Measurements from ENCODE around the gene KIF1A. TPM values are rescaled to one million over a fixed set of nuclear protein-coding genes. Genes with fewer than 3 reads are reported as not detected.

Gene KIF1A
- total and polyA plus RNA-seq, 2 of the 13 experiments (the other 11 are each of a cell fraction or from before 2014, with no cell fraction given), result 0.01 TPM; not detected in 1

DNA sequence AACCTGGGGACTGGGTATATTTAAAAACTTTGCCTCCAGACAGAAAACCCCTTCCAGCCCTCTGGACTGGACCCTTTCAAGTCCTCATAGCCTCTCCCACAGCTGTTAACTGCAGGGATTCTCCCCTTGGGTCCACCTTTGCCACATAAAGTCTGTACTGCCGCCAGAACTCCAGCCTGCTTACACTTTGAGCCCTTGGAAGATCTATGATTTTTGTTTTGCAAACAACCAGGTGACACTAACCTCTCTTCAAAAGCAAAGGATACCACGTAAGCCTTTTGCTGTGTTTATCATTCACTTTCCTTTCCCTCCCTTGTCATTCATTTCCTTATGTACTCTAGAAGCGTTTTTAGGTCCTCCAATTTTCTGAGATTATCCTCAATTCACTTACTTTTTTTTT is 44.5 kb upstream of the KIF1A start (continued):
- TF ChIP-seq, protein P1, sequence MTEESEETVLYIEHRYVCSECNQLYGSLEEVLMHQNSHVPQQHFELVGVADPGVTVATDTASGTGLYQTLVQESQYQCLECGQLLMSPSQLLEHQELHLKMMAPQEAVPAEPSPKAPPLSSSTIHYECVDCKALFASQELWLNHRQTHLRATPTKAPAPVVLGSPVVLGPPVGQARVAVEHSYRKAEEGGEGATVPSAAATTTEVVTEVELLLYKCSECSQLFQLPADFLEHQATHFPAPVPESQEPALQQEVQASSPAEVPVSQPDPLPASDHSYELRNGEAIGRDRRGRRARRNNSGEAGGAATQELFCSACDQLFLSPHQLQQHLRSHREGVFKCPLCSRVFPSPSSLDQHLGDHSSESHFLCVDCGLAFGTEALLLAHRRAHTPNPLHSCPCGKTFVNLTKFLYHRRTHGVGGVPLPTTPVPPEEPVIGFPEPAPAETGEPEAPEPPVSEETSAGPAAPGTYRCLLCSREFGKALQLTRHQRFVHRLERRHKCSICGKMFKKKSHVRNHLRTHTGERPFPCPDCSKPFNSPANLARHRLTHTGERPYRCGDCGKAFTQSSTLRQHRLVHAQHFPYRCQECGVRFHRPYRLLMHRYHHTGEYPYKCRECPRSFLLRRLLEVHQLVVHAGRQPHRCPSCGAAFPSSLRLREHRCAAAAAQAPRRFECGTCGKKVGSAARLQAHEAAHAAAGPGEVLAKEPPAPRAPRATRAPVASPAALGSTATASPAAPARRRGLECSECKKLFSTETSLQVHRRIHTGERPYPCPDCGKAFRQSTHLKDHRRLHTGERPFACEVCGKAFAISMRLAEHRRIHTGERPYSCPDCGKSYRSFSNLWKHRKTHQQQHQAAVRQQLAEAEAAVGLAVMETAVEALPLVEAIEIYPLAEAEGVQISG (CRISPR knock-in tag; IDR thresholded peaks at IDR 0.05), result no peak
- TF ChIP-seq NFIC (IDR thresholded peaks at IDR 0.05; ENCODE audit: low read length) (0 out of 2 replicates have a peak, but pooled peaks have one; percentile 71), FOXP1 (IDR thresholded peaks at IDR 0.05) (no peak), FOXP1 (CRISPR knock-in tag; IDR thresholded peaks at IDR 0.05) (peak; percentile 85), ZFP36L2 (CRISPR knock-in tag; IDR thresholded peaks at IDR 0.05) (no peak), ZNF562 (CRISPR knock-in tag; IDR thresholded peaks at IDR 0.05; ENCODE audit: borderline replicate concordance) (no peak), NFIB (CRISPR knock-in tag; IDR thresholded peaks at IDR 0.05; ENCODE audit: borderline replicate concordance) (no peak), BCL6 (CRISPR knock-in tag; IDR thresholded peaks at IDR 0.05) (peak; percentile 61), NONO (IDR thresholded peaks at IDR 0.05) (no peak), NONO (CRISPR knock-in tag; conservative IDR thresholded peaks at IDR 0.05) (0 out of 2 replicates have a peak, but pooled peaks have one; percentile 28), ZFY (CRISPR knock-in tag; IDR thresholded peaks at IDR 0.05) (no peak), SALL1 (CRISPR knock-in tag; IDR thresholded peaks at IDR 0.05) (peak; percentile 93), DNMT1 (CRISPR knock-in tag; IDR thresholded peaks at IDR 0.05) (no peak), POLR2AphosphoS5 (IDR thresholded peaks at IDR 0.05; ENCODE audit: low read depth, low read length) (no peak), MED1 (CRISPR knock-in tag; IDR thresholded peaks at IDR 0.05) (peak; percentile 88), HOXA5 (CRISPR knock-in tag; IDR thresholded peaks at IDR 0.05) (no peak)
- TF ChIP-seq, protein P2, sequence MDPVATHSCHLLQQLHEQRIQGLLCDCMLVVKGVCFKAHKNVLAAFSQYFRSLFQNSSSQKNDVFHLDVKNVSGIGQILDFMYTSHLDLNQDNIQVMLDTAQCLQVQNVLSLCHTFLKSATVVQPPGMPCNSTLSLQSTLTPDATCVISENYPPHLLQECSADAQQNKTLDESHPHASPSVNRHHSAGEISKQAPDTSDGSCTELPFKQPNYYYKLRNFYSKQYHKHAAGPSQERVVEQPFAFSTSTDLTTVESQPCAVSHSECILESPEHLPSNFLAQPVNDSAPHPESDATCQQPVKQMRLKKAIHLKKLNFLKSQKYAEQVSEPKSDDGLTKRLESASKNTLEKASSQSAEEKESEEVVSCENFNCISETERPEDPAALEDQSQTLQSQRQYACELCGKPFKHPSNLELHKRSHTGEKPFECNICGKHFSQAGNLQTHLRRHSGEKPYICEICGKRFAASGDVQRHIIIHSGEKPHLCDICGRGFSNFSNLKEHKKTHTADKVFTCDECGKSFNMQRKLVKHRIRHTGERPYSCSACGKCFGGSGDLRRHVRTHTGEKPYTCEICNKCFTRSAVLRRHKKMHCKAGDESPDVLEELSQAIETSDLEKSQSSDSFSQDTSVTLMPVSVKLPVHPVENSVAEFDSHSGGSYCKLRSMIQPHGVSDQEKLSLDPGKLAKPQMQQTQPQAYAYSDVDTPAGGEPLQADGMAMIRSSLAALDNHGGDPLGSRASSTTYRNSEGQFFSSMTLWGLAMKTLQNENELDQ (CRISPR knock-in tag; IDR thresholded peaks at IDR 0.05; ENCODE audit: borderline replicate concordance), result no peak
- TF ChIP-seq, protein P3, sequence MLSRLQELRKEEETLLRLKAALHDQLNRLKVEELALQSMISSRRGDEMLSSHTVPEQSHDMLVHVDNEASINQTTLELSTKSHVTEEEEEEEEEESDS (CRISPR knock-in tag; IDR thresholded peaks at IDR 0.05; ENCODE audit: borderline replicate concordance), result no peak
- TF ChIP-seq, protein P4, sequence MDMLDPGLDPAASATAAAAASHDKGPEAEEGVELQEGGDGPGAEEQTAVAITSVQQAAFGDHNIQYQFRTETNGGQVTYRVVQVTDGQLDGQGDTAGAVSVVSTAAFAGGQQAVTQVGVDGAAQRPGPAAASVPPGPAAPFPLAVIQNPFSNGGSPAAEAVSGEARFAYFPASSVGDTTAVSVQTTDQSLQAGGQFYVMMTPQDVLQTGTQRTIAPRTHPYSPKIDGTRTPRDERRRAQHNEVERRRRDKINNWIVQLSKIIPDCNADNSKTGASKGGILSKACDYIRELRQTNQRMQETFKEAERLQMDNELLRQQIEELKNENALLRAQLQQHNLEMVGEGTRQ (IDR thresholded peaks at IDR 0.05; ENCODE audit: low read depth, low read length), result no peak
- TF ChIP-seq, protein P4 (CRISPR knock-in tag; IDR thresholded peaks at IDR 0.05; ENCODE audit: borderline replicate concordance), result no peak
- TF ChIP-seq, protein P5, sequence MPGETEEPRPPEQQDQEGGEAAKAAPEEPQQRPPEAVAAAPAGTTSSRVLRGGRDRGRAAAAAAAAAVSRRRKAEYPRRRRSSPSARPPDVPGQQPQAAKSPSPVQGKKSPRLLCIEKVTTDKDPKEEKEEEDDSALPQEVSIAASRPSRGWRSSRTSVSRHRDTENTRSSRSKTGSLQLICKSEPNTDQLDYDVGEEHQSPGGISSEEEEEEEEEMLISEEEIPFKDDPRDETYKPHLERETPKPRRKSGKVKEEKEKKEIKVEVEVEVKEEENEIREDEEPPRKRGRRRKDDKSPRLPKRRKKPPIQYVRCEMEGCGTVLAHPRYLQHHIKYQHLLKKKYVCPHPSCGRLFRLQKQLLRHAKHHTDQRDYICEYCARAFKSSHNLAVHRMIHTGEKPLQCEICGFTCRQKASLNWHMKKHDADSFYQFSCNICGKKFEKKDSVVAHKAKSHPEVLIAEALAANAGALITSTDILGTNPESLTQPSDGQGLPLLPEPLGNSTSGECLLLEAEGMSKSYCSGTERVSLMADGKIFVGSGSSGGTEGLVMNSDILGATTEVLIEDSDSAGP (CRISPR knock-in tag; IDR thresholded peaks at IDR 0.05; ENCODE audit: borderline replicate concordance), result no peak
- TF ChIP-seq, protein P6, sequence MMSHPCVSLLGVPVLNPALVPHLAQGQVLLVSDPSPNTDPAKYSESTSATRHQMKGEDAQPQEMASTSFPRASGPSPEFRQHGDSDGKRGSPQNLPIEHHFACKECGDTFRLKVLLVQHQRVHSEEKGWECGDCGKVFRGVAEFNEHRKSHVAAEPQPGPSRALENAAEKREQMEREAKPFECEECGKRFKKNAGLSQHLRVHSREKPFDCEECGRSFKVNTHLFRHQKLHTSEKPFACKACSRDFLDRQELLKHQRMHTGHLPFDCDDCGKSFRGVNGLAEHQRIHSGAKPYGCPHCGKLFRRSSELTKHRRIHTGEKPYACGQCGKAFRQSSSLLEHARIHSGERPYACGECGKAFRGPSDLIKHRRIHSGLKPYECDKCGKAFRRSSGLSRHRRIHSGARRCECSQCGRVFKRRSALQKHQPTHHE (CRISPR knock-in tag; IDR thresholded peaks at IDR 0.05; ENCODE audit: borderline replicate concordance), result no peak
